Measurements from ENCODE around the gene TMEM94.

The TMEM94 gene

GRCh38 chr17:75499313-75500022 lies 43.0 kb downstream of the TMEM94 start:
- no peak overlapping the region for H3K4me3 ChIP-seq (ENCODE audit: low read depth, low read length)
- TF ChIP-seq CTCF (IDR thresholded peaks at IDR 0.05; ENCODE audit: low read depth, low read length, missing control alignments) = no peak
- no peak for DNase-seq (ENCODE audit: low read depth)

- no peak overlapping the region for H3K4me3 ChIP-seq (ENCODE audit: low read depth, low read length)
- no peak for DNase-seq (ENCODE audit: low read depth)
- no peak for TF ChIP-seq CTCF (IDR thresholded peaks at IDR 0.05; ENCODE audit: low read depth, low read length, missing control alignments)
These were observed 44.2 kb downstream of the TMEM94 start for GRCh38 chr17:75500419-75501216.

- no peak for TF ChIP-seq CTCF (IDR thresholded peaks at IDR 0.05; ENCODE audit: low read depth, low read length, missing control alignments)
- no peak overlapping the region for H3K4me3 ChIP-seq (ENCODE audit: low read depth, low read length)
- no peak for DNase-seq (ENCODE audit: low read depth)
These were observed 45.1 kb downstream of the TMEM94 start for GRCh38 chr17:75501378-75502071.

- TF ChIP-seq CTCF (IDR thresholded peaks at IDR 0.05; ENCODE audit: low read depth, low read length, missing control alignments) = no peak
- no peak for DNase-seq (ENCODE audit: low read depth)
- H3K4me3 ChIP-seq (ENCODE audit: low read depth, low read length) = no peak overlapping the region
These were observed 45.8 kb downstream of the TMEM94 start for GRCh38 chr17:75502072-75502720.

- no peak overlapping the region for H3K4me3 ChIP-seq (ENCODE audit: low read depth, low read length)
- no peak for TF ChIP-seq CTCF (IDR thresholded peaks at IDR 0.05; ENCODE audit: low read depth, low read length, missing control alignments)
- no peak for DNase-seq (ENCODE audit: low read depth)
These were observed 46.4 kb downstream of the TMEM94 start for GRCh38 chr17:75502721-75503329.

GRCh38 chr17:75503337-75503950 lies 47.0 kb downstream of the TMEM94 start:
- no peak overlapping the region for H3K4me3 ChIP-seq (ENCODE audit: low read depth, low read length)

More at GRCh38 chr17:75503337-75503950, 47.0 kb downstream of the TMEM94 start:
- no peak for DNase-seq (ENCODE audit: low read depth)
- TF ChIP-seq CTCF (IDR thresholded peaks at IDR 0.05; ENCODE audit: low read depth, low read length, missing control alignments) = no peak
